HCT116 (cell line): ENCODE measurements around the gene SPSB3. TPM values are rescaled to one million over a fixed set of nuclear protein-coding genes. Genes with fewer than 3 reads are reported as not detected.

ENCODE experiments used
- ATAC-seq: fragments of 200-7000 bp; cut with Tn5 transposase; 2 replicates; pipeline ENCODE4 v1.9.1; 2020; ENCODE audit warnings: mild to moderate bottlenecking, moderate library complexity
- BruUV-seq: library from RNA; stranded (reverse); fragments of 400-500 nt; replicated peaks from 2 replicates; lab custom pipeline; 2021; lab: Mats Ljungman, UMichigan
- CTCF ChIA-PET: fragments of 300-600 bp; sonication (Branson Sonifier 250); formaldehyde crosslinking; loops from one replicate; lab custom pipeline; 2021; ENCODE audit warnings: antibody characterized with exemption; lab: Charles Lee
- POLR2A ChIA-PET: fragments of 300-600, 350-600 bp; sonication (Branson Sonifier 250); formaldehyde crosslinking; loops from one replicate; lab custom pipeline; 2021; ENCODE audit warnings: antibody characterized with exemption; lab: Charles Lee
- RAD21 ChIA-PET, 2 experiments: fragments of 300-600 bp; sonication (Branson Sonifier 250); formaldehyde crosslinking; loops; one replicate each; lab custom pipeline; 2023; ENCODE audit warnings: low total read pairs in 2 of 2; ENCODE audit not compliant: uncharacterized antibody in 2 of 2, unreplicated experiment in 2 of 2, low non-redundant PET in 1 of 2; lab: Charles Lee
- DNase-seq: peaks from one replicate; pipeline ENCODE4 v3.0.0-alpha.2; 2010; ENCODE audit warnings: low read depth, low spot score
- H2AFZ ChIP-seq: fragments of 200-600 bp; shearing (Covaris generic), sonication (generic); 2 replicates; pipeline ENCODE4 v1.6.1; 2017; ENCODE audit warnings: low read depth, mixed run types, mixed read lengths, antibody characterized with exemption, low read length; ENCODE audit not compliant: poor library complexity, severe bottlenecking
- H3K27ac ChIP-seq: 2 replicates; pipeline ENCODE4 v1.5.1; 2012; ENCODE audit warnings: low read depth, low read length
- H3K27me3 ChIP-seq: fragments of 200-600 bp; sonication (generic); 2 replicates; pipeline ENCODE4 v1.6.1; 2016; ENCODE audit warnings: mixed run types, low read length, mixed read lengths; ENCODE audit not compliant: insufficient read depth
- H3K36me3 ChIP-seq, 2 experiments: fragments of 200-500 bp in 1 of 2; fragments of 200-600 bp in 1 of 2; sonication (Bioruptor generic) in 1 of 2; sonication (generic) in 1 of 2; 2 replicates each; pipeline versions ENCODE4 v1.5.1 to v1.6.1; 2014 to 2016; ENCODE audit warnings: low read length in 2 of 2, inconsistent platforms in 1 of 2, mixed read lengths in 1 of 2, mixed run types in 1 of 2; ENCODE audit not compliant: insufficient read depth in 2 of 2, control insufficient read depth in 1 of 2
- H3K4me1 ChIP-seq, 2 experiments: fragments of 200-600 bp in 1 of 2; sonication (generic) in 1 of 2; 2 replicates each; pipeline versions ENCODE4 v1.5.1 to v1.6.1; 2012 to 2017; ENCODE audit warnings: low read length in 2 of 2, inconsistent platforms in 1 of 2, mild to moderate bottlenecking in 1 of 2, mixed read lengths in 1 of 2, mixed run types in 1 of 2, moderate library complexity in 1 of 2; ENCODE audit not compliant: insufficient read depth in 2 of 2, control insufficient read depth in 1 of 2
- H3K4me2 ChIP-seq: fragments of 200-600 bp; sonication (generic); 2 replicates; pipeline ENCODE4 v1.6.1; 2017; ENCODE audit warnings: mixed run types, low read length, mixed read lengths
- H3K4me3 ChIP-seq, 2 experiments: fragments of 200-600 bp in 1 of 2; sonication (generic) in 1 of 2; replicated peaks in 1 of 2; 2 replicates each; pipeline ENCODE4 v1.5.1; 2011 to 2016; ENCODE audit warnings: low read length in 2 of 2, control low read depth in 1 of 2, low read depth in 1 of 2, mild to moderate bottlenecking in 1 of 2, mixed read lengths in 1 of 2, mixed run types in 1 of 2
- H3K79me2 ChIP-seq: fragments of 200-600 bp; sonication (generic); 2 replicates; pipeline ENCODE4 v1.6.1; 2017; ENCODE audit warnings: mild to moderate bottlenecking, mixed run types, low read length, moderate library complexity, mixed read lengths; ENCODE audit not compliant: insufficient read depth
- H3K9ac ChIP-seq: fragments of 200-600 bp; sonication (generic); 2 replicates; pipeline ENCODE4 v1.6.1; 2016; ENCODE audit warnings: low read length, mixed read lengths
- H3K9me2 ChIP-seq: fragments of 200-600 bp; sonication (generic), shearing (Covaris generic); 2 replicates; pipeline ENCODE4 v1.6.1; 2017; ENCODE audit warnings: mixed run types, mild to moderate bottlenecking, moderate library complexity; ENCODE audit not compliant: insufficient read depth
- H3K9me3 ChIP-seq, 2 experiments: fragments of 200-500 bp in 1 of 2; fragments of 200-600 bp in 1 of 2; sonication (Bioruptor generic) in 1 of 2; sonication (generic) in 1 of 2; 2 replicates each; pipeline ENCODE4 v1.6.1; 2014 to 2017; ENCODE audit warnings: low read length in 2 of 2, mixed read lengths in 2 of 2, inconsistent platforms in 1 of 2, low read depth in 1 of 2, mild to moderate bottlenecking in 1 of 2, mixed run types in 1 of 2, moderate library complexity in 1 of 2; ENCODE audit not compliant: control insufficient read depth in 1 of 2, insufficient read depth in 1 of 2
- H4K20me1 ChIP-seq: fragments of 200-600 bp; sonication (generic), shearing (Covaris generic); 2 replicates; pipeline ENCODE4 v1.6.1; 2017; ENCODE audit warnings: mixed run types, mild to moderate bottlenecking, moderate library complexity; ENCODE audit not compliant: insufficient read depth
- ATF3 ChIP-seq: IDR thresholded peaks from 2 replicates; pipeline ENCODE4 v1.6.1; 2012
- CBX3 ChIP-seq: IDR thresholded peaks from 2 replicates; pipeline ENCODE4 v1.6.1; 2012; ENCODE audit warnings: low read depth
- CEBPB ChIP-seq: IDR thresholded peaks from 2 replicates; pipeline ENCODE4 v1.6.1; 2012; ENCODE audit warnings: low read depth
- EGR1 ChIP-seq: IDR thresholded peaks from 2 replicates; pipeline ENCODE4 v1.6.1; 2012; ENCODE audit warnings: low read depth
- ELF1 ChIP-seq: IDR thresholded peaks from 2 replicates; pipeline ENCODE4 v1.6.1; 2012; ENCODE audit warnings: low read depth, borderline replicate concordance
- EZH2 ChIP-seq: fragments of 200-600 bp; sonication (generic); IDR thresholded peaks from 2 replicates; pipeline ENCODE4 v1.6.1; 2017; ENCODE audit warnings: antibody characterized with exemption, mixed run types
- EZH2phosphoT487 ChIP-seq: fragments of 200-600 bp; IDR thresholded peaks from 2 replicates; pipeline ENCODE4 v1.6.1; 2018; ENCODE audit warnings: antibody characterized with exemption, borderline replicate concordance
- JUND ChIP-seq: IDR thresholded peaks from 2 replicates; pipeline ENCODE4 v1.6.1; 2012
- POLR2AphosphoS5 ChIP-seq: IDR thresholded peaks from 2 replicates; pipeline ENCODE4 v1.6.1; 2011; ENCODE audit warnings: mild to moderate bottlenecking, low read depth, low read length, moderate library complexity
- RAD21 ChIP-seq: IDR thresholded peaks from 2 replicates; pipeline ENCODE4 v1.6.1; 2012; ENCODE audit warnings: low read depth, mild to moderate bottlenecking
- REST ChIP-seq: IDR thresholded peaks from 2 replicates; pipeline ENCODE4 v1.6.1; 2012; ENCODE audit warnings: low read depth
- SIN3A ChIP-seq: IDR thresholded peaks from 2 replicates; pipeline ENCODE4 v1.6.1; 2012; ENCODE audit warnings: low read depth
- SRF ChIP-seq: IDR thresholded peaks from 2 replicates; pipeline ENCODE4 v1.6.1; 2012; ENCODE audit warnings: low read depth
- ZBTB33 ChIP-seq: IDR thresholded peaks from 2 replicates; pipeline ENCODE4 v1.6.1; 2011; ENCODE audit warnings: mild to moderate bottlenecking, low read length, moderate library complexity; ENCODE audit not compliant: insufficient replicate concordance; ENCODE audit errors: extremely low read depth
- ZFX ChIP-seq: fragments of 450-650 bp; IDR thresholded peaks from 2 replicates; pipeline ENCODE4 v1.6.1; 2017
- ZNF274 ChIP-seq: fragments of 200-500 bp; sonication (Bioruptor generic); IDR thresholded peaks from 2 replicates; pipeline ENCODE4 v1.6.1; 2014; ENCODE audit warnings: mild to moderate bottlenecking, low read depth, low read length, inconsistent platforms
- intact Hi-C: fragments of 100-400 bp; cut with micrococcal nuclease; formaldehyde crosslinking; loops from 2 replicates; pipeline ENCODE4 v1.10.0; 2022
- total RNA-seq: library from RNA; stranded (reverse); gene quantifications from one replicate; pipeline ENCODE4 v1.2.1, GENCODE V29; 2021; ENCODE audit not compliant: unreplicated experiment

SPSB3 gene
- total RNA-seq, 1 experiment from 2014 or later, result 31.6 TPM

- no peak for DNase-seq
- Histone ChIP-seq H4K20me1 (no peaks in the 10 kb centered on the region), H3K36me3 (peaks cover 9% of the 10 kb centered on the region in 2 experiments; a peak in 3 of 4 replicates), H3K4me3 (no peak overlapping the region), H3K4me1 (no peaks in the 10 kb centered on the region), H3K79me2 (no peaks in the 10 kb centered on the region), H3K9me3 (no peaks in the 10 kb centered on the region), H3K27me3 (no peaks in the 10 kb centered on the region), H3K9ac (no peak overlapping the region), H3K27ac (no peak overlapping the region), H3K9me2 (no peaks in the 10 kb centered on the region), H2AFZ (no peak overlapping the region), H3K4me2 (no peak overlapping the region)
- ChIA-PET CTCF (no interaction called here), POLR2A (no interaction called here), RAD21 (no interaction called here)
- ATAC-seq, result no peak
- TF ChIP-seq ZNF274, result no peak
- TF ChIP-seq CBX3, result no peak
- TF ChIP-seq POLR2AphosphoS5, result no peak
- no peak for TF ChIP-seq JUND
- TF ChIP-seq SRF, result no peak
- TF ChIP-seq EZH2phosphoT487, result no peak
- no peak for TF ChIP-seq ELF1
- TF ChIP-seq EZH2, result no peak
- no peak for TF ChIP-seq CEBPB
- no peak for TF ChIP-seq RAD21
- TF ChIP-seq ATF3, result no peak
- no peak for TF ChIP-seq REST
- TF ChIP-seq SIN3A, result no peak
- no peak for TF ChIP-seq EGR1
- TF ChIP-seq ZFX, result no peak
- TF ChIP-seq ZBTB33, result no peak
- intact Hi-C loops, result no loop called here
- no TSS peak for BruUV-seq
Measured at GRCh38 chr16:1744338-1744840, 38.0 kb downstream of the SPSB3 start.
